ENCODE data around the gene LCE7A. TPM values are rescaled to one million over a fixed set of nuclear protein-coding genes. Genes with fewer than 3 reads are reported as not detected.
A peak's percentile ranks its signal among the peaks of the same experiment; 100 is the strongest.

LCE7A gene
- total and polyA plus RNA-seq, 2 donors (not counting 1 experiment from before 2014, with no cell fraction given): not detected

DNA sequence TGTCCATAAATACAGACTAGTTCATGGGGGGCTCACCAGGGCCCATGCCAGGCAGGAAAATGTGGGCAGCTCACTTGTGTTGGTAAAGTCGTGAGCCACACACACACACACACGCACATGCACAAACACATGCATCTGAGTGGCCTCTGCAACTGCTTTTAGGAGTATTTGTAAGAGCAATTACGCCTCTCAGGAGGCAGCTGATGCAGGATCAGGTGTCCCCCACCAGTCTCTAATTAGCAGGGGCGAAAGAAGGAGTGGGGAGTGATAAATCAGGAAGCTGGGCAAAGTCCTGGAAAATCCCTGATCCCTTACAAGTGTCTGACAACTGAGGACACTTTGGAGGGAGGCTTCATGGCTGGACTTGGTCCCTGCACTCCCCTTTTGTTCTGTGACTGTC lies 42.8 kb downstream of the LCE7A start:
- no peak for DNase-seq (ENCODE audit: low read depth in 2 of 2)
- H3K9ac ChIP-seq (ENCODE audit: insufficient read depth, low read length): no peak overlapping the region
- H3K4me2 ChIP-seq (ENCODE audit: extremely low read depth, insufficient read depth, low read length): no peak overlapping the region
- H3K4me1 ChIP-seq (ENCODE audit: control insufficient read depth, extremely low read depth, insufficient read depth, low read length): peaks cover 11% of the 10 kb centered on the region
- no peaks in the 10 kb centered on the region for H4K20me1 ChIP-seq (ENCODE audit: control insufficient read depth, extremely low read depth, insufficient read depth, low read length)
- H3K27me3 ChIP-seq (ENCODE audit: control insufficient read depth, insufficient read depth, low read length): peaks cover 2% of the 10 kb centered on the region
- no peaks in the 10 kb centered on the region for H3K79me2 ChIP-seq (ENCODE audit: control insufficient read depth, insufficient read depth, low read length)
- no peaks in the 10 kb centered on the region for H3K9me3 ChIP-seq (ENCODE audit: control insufficient read depth, insufficient read depth, low read depth, low read length)
- H3K36me3 ChIP-seq (ENCODE audit: control insufficient read depth, insufficient read depth, low read length): no peaks in the 10 kb centered on the region
- no peak overlapping the region for H2AFZ ChIP-seq (ENCODE audit: low read length)
- no peak for TF ChIP-seq EZH2 (IDR thresholded peaks at IDR 0.05; ENCODE audit: low read length, missing control alignments)
- TF ChIP-seq, protein P1, sequence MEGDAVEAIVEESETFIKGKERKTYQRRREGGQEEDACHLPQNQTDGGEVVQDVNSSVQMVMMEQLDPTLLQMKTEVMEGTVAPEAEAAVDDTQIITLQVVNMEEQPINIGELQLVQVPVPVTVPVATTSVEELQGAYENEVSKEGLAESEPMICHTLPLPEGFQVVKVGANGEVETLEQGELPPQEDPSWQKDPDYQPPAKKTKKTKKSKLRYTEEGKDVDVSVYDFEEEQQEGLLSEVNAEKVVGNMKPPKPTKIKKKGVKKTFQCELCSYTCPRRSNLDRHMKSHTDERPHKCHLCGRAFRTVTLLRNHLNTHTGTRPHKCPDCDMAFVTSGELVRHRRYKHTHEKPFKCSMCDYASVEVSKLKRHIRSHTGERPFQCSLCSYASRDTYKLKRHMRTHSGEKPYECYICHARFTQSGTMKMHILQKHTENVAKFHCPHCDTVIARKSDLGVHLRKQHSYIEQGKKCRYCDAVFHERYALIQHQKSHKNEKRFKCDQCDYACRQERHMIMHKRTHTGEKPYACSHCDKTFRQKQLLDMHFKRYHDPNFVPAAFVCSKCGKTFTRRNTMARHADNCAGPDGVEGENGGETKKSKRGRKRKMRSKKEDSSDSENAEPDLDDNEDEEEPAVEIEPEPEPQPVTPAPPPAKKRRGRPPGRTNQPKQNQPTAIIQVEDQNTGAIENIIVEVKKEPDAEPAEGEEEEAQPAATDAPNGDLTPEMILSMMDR (conservative IDR thresholded peaks at IDR 0.05 in 1 of 2, IDR thresholded peaks at IDR 0.05 in 1 of 2; ENCODE audit: low read depth in 1 of 2, low read length in 2 of 2): no peak
- no peak overlapping the region for H3K27ac ChIP-seq (ENCODE audit: insufficient read depth, low read length)
- H3K4me3 ChIP-seq (replicated peaks in 1 of 4; ENCODE audit: control extremely low read depth in 1 of 4, insufficient read depth in 1 of 4, low read depth in 3 of 4, low read length in 4 of 4): no peak overlapping the region

DNA sequence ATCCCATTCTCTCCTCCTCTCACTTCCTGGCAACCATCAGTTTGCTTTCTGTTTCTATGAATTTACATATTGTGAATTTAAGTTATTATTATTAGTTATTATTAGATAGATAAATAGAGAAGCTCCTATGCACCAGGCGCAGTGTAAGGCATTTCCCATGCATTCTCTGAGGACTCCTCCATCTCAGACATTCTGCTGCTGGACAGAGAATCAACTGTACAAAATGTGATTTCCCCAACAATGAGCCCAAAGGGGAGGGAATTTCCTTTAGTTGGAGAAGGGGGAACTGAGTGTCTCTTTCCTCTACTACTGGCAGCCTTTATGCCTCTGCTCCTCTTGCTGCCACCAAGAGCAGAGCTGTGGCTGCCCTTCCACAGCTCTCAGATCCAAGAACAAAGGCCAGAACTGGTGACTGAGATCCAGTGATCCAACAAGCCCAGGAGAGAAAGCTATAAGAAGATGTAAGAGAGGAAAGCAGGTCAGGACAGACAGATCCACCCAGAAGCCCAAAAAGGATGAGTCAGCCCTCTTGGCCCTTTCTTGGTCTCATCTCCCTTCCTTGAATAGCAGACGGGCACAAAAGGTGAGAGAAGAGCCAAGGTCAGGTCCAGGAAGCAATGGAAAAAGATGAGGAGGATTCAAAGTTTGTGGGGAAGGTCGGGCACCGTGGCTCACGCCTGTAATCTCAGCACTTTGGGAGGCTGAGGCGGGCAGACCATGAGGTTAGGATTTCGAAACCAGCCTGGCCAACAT lies 45.1 kb downstream of the LCE7A start:
- Histone ChIP-seq H3K4me3 (replicated peaks in 1 of 4; ENCODE audit: control extremely low read depth in 1 of 4, insufficient read depth in 1 of 4, low read depth in 3 of 4, low read length in 4 of 4) (no peak overlapping the region), H3K9ac (ENCODE audit: insufficient read depth, low read length) (no peak overlapping the region), H3K4me2 (ENCODE audit: extremely low read depth, insufficient read depth, low read length) (no peak overlapping the region), H3K4me1 (ENCODE audit: control insufficient read depth, extremely low read depth, insufficient read depth, low read length) (peaks cover 11% of the 10 kb centered on the region), H3K36me3 (ENCODE audit: control insufficient read depth, insufficient read depth, low read length) (no peaks in the 10 kb centered on the region), H3K79me2 (ENCODE audit: control insufficient read depth, insufficient read depth, low read length) (no peaks in the 10 kb centered on the region), H2AFZ (ENCODE audit: low read length) (no peak overlapping the region), H3K27me3 (ENCODE audit: control insufficient read depth, insufficient read depth, low read length) (peaks cover under 1% of the 10 kb centered on the region), H3K9me3 (ENCODE audit: control insufficient read depth, insufficient read depth, low read depth, low read length) (no peaks in the 10 kb centered on the region), H3K27ac (ENCODE audit: insufficient read depth, low read length) (no peak overlapping the region), H4K20me1 (ENCODE audit: control insufficient read depth, extremely low read depth, insufficient read depth, low read length) (no peaks in the 10 kb centered on the region)
- no peak for DNase-seq (ENCODE audit: low read depth in 2 of 2)
- TF ChIP-seq EZH2 (IDR thresholded peaks at IDR 0.05; ENCODE audit: low read length, missing control alignments): no peak
- TF ChIP-seq, protein P1 (conservative IDR thresholded peaks at IDR 0.05 in 1 of 2, IDR thresholded peaks at IDR 0.05 in 1 of 2; ENCODE audit: low read depth in 1 of 2, low read length in 2 of 2): no peak

DNA sequence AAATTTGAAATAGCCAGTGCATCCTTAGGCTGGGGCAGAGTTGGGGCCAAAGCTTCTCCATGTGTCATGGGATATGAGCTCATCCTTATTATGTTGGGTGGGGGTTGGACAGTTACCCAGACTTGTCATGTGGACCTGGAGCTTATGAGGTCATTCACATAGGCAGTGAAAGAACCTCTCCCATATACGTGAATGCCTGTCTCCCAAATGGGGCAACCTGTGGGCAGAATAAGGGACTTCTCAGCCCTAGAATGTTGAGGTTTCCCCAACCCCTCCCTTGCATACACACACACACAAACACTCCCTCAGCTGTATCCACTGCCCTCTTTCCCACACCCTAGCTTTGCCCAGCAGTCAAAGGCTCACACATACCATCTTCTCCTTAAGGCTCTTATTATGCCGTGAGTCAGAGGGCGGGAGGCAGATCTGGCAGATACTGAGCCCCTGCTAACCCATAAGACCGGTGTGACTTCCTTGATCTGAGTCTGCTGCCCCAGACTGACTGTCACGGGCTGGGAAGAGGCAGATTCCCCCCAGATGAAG lies 46.3 kb downstream of the LCE7A start:
- peak; percentile 7 to 74 for DNase-seq (ENCODE audit: low read depth in 2 of 2)
- H3K27ac ChIP-seq (ENCODE audit: insufficient read depth, low read length): peak overlapping the region; percentile 75
- H3K9ac ChIP-seq (ENCODE audit: insufficient read depth, low read length): no peak overlapping the region
- no peak for TF ChIP-seq EZH2 (IDR thresholded peaks at IDR 0.05; ENCODE audit: low read length, missing control alignments)
- TF ChIP-seq, protein P1 (conservative IDR thresholded peaks at IDR 0.05 in 1 of 2, IDR thresholded peaks at IDR 0.05 in 1 of 2; ENCODE audit: low read depth in 1 of 2, low read length in 2 of 2): no peak
- H3K79me2 ChIP-seq (ENCODE audit: control insufficient read depth, insufficient read depth, low read length): no peaks in the 10 kb centered on the region
- H3K4me1 ChIP-seq (ENCODE audit: control insufficient read depth, extremely low read depth, insufficient read depth, low read length): peaks cover 11% of the 10 kb centered on the region
- no peaks in the 10 kb centered on the region for H3K9me3 ChIP-seq (ENCODE audit: control insufficient read depth, insufficient read depth, low read depth, low read length)
- no peaks in the 10 kb centered on the region for H4K20me1 ChIP-seq (ENCODE audit: control insufficient read depth, extremely low read depth, insufficient read depth, low read length)
- H2AFZ ChIP-seq (ENCODE audit: low read length): no peak overlapping the region
- no peaks in the 10 kb centered on the region for H3K36me3 ChIP-seq (ENCODE audit: control insufficient read depth, insufficient read depth, low read length)
- no peak overlapping the region for H3K4me3 ChIP-seq (replicated peaks in 1 of 4; ENCODE audit: control extremely low read depth in 1 of 4, insufficient read depth in 1 of 4, low read depth in 3 of 4, low read length in 4 of 4)
- H3K4me2 ChIP-seq (ENCODE audit: extremely low read depth, insufficient read depth, low read length): peak overlapping the region; percentile 70
- peaks cover 10% of the 10 kb centered on the region for H3K27me3 ChIP-seq (ENCODE audit: control insufficient read depth, insufficient read depth, low read length)

Data from fibroblast of lung (primary cell).